ENCODE measurements around the gene CFL1. TPM values are rescaled to one million over a fixed set of nuclear protein-coding genes. Genes with fewer than 3 reads are reported as not detected.

Gene CFL1
- total and polyA plus RNA-seq, 10 of the 15 experiments (the other 5 are each of a cell fraction or from before 2014, with no cell fraction given), result 164 to 2,994 (median 1,500) TPM

GRCh38 chr11:65817835-65818680 is 39.9 kb downstream of the CFL1 start (continued):
- no peak for TF ChIP-seq ATF7 (IDR thresholded peaks at IDR 0.05; ENCODE audit: low read depth)
- no peak for TF ChIP-seq E2F8 (IDR thresholded peaks at IDR 0.05; ENCODE audit: low read depth, partially characterized antibody)
- TF ChIP-seq NR2C1 (IDR thresholded peaks at IDR 0.05), result no peak
- peak; percentile 53; the same call in 1 of the 2 replicates for TF ChIP-seq MAX (IDR thresholded peaks at IDR 0.05; ENCODE audit: low read depth, low read length)
- TF ChIP-seq IRF5 (IDR thresholded peaks at IDR 0.05; ENCODE audit: borderline replicate concordance), result no peak
- no peak for TF ChIP-seq PML (IDR thresholded peaks at IDR 0.05; ENCODE audit: low read length)
- TF ChIP-seq CEBPZ (IDR thresholded peaks at IDR 0.05; ENCODE audit: low read depth, low read length), result no peak
- no peak for TF ChIP-seq CHD4 (IDR thresholded peaks at IDR 0.05)
- TF ChIP-seq ZNF384 (IDR thresholded peaks at IDR 0.05; ENCODE audit: borderline replicate concordance, low read depth, low read length), result no peak
- TF ChIP-seq PAX5 (IDR thresholded peaks at IDR 0.05; ENCODE audit: borderline replicate concordance, low read depth, low read length), result peak; percentile 42
- no peak for TF ChIP-seq NFYA (IDR thresholded peaks at IDR 0.05; ENCODE audit: borderline replicate concordance, low read depth, low read length)
- TF ChIP-seq USF2 (IDR thresholded peaks at IDR 0.05; ENCODE audit: borderline replicate concordance, low read depth, low read length), result no peak; the same call in 1 of the 2 replicates
- peak; percentile 84 for TF ChIP-seq LARP7 (IDR thresholded peaks at IDR 0.05)
- TF ChIP-seq BHLHE40 (IDR thresholded peaks at IDR 0.05; ENCODE audit: borderline replicate concordance in 1 of 2, low read depth in 2 of 2, low read length in 1 of 2), result peak; percentile 13 to 76; a peak in 3 of 4 replicates
- TF ChIP-seq MEF2A (IDR thresholded peaks at IDR 0.05; ENCODE audit: insufficient read depth, low read depth, low read length), result no peak
- no peak for TF ChIP-seq NFXL1 (IDR thresholded peaks at IDR 0.05; ENCODE audit: borderline replicate concordance)
- no peak for TF ChIP-seq MTA3 (IDR thresholded peaks at IDR 0.05; ENCODE audit: borderline replicate concordance, low read length)
- no peak for TF ChIP-seq ZNF622 (IDR thresholded peaks at IDR 0.05)
- TF ChIP-seq IRF4 (IDR thresholded peaks at IDR 0.05; ENCODE audit: low read depth, low read length), result 0 out of 2 replicates have a peak, but pooled peaks have one; percentile 5
- no peak for TF ChIP-seq HDGF (IDR thresholded peaks at IDR 0.05)

Data from GM12878 (cell line).